GM19239 (cell line): ENCODE measurements around the gene TBC1D20.

Experiments used
- DNase-seq: peaks from one replicate; pipeline ENCODE4 v3.0.0; 2011; ENCODE audit warnings: low spot score; ENCODE audit not compliant: insufficient read length
- FAIRE-seq: peaks from 2 replicates; lab custom pipeline; 2011; peaks lifted over from hg19 to GRCh38; lab: Jason Lieb, UNC

TBC1D20 gene

GRCh38 chr20:443223-443775 is 19.0 kb downstream of the TBC1D20 start:
- DNase-seq (no peak), FAIRE-seq (no peak)

GRCh38 chr20:440636-441035 is 21.7 kb downstream of the TBC1D20 start:
- DNase-seq (no peak), FAIRE-seq (no peak)

GRCh38 chr20:440148-440547 is 22.2 kb downstream of the TBC1D20 start:
- no peak for FAIRE-seq
- DNase-seq, result no peak

DNA sequence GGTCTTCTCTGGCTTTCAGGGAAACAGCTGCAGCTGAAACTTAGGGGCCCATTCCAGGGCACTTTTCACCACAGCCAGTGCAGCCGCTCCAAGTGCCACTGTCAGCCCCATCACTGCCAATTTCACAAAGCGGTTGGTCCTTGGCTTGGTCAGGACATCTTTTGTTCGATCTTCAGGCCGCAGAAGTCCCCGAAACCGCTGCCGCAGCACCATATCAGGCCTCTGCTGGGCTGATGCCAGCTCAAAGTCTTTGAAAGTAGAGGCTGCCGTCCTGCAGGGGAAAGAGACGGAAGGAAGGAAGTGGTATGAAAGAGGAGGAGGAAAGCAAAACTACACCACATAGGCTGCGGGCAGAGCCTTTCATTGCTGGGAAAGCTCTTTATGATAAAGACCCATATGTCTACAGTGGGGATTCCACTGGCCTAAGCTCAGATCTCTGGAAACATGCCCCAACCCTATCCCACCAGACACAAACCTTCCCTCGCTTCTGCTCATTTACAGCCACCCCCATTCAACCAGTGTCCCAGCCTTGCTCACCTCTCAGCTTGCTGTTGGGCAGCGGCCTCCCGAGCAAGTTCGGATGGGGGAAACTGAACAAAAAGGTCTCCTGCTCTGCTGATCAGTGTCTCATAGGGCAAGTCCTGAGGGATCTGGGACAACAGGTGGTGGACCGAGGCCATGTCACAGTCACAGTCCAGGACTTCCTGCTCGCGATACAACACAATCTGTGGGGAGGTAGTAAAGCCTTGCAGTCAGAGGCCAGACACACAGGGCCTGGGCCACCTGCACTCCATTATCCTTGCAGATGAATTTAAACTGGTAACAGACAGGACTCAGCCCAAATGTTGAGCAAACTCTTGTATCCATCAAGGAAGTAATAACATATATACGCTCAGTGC is 23.5 kb downstream of the TBC1D20 start:
- DNase-seq, result no peak
- peak; percentile 94 for FAIRE-seq

GRCh38 chr20:437787-438486 is 24.4 kb downstream of the TBC1D20 start:
- DNase-seq, result no peak
- FAIRE-seq, result no peak

- DNase-seq, result no peak
- FAIRE-seq, result no peak
These were observed 25.9 kb downstream of the TBC1D20 start for GRCh38 chr20:436476-436875.

DNA sequence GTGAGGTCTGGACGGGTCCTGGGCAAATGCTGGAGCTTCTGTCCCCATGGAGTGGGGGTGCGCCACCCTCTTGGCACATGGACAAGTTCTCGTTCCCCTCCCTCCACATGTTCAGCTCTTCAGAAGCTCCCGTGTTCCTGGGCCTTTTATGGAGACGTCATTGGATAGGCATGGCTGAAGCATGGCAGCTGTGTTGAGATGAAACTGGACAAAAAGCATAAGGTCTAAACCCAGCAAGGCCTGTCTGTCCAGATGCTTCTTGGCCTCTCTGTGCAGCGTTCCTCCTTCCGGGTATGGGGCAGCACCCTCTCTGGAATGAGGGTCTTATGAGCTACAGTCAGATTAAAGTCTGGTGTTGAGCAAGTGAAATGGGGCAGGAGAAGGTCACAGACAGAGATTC is 26.8 kb downstream of the TBC1D20 start:
- FAIRE-seq (no peak), DNase-seq (no peak)

DNA sequence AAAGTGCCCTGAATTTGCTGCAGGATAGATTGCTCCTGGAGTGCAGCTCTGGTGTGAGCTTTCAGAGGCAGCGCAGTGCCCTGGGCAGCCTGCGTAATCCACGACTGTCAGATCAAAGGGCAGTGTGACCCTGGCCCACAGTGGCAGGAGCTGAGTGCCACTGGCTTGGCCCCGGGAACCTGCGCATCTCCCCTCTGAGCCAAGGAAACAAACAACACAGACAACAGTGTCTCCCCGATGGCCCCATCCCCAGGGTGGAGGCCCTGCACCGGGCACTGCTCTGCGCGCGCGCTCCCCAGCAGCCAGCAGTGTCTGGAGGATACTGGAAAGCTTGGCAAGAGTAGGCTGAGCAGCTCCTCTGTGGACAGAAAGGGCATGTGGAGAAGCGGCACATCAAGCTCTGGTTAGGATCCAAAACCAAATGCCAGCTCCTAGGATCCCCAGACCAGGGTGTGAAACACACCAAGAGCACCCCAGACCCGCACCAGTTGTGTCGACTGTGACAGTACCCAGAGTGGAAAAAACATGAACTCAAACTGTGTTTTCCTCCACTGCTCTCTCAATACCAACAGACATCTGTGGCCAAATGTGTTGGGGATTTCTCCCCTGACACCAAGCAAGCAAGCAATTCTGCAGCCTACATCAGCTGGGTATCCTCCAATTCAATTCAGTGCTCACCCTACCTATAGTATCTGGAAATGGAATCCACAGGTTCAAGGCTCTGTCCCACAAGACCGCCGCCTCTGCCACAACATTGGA is 27.5 kb downstream of the TBC1D20 start:
- no peak for FAIRE-seq
- no peak for DNase-seq

- FAIRE-seq, result no peak
- DNase-seq, result no peak
These were observed 28.1 kb downstream of the TBC1D20 start for GRCh38 chr20:434221-434620.

DNA sequence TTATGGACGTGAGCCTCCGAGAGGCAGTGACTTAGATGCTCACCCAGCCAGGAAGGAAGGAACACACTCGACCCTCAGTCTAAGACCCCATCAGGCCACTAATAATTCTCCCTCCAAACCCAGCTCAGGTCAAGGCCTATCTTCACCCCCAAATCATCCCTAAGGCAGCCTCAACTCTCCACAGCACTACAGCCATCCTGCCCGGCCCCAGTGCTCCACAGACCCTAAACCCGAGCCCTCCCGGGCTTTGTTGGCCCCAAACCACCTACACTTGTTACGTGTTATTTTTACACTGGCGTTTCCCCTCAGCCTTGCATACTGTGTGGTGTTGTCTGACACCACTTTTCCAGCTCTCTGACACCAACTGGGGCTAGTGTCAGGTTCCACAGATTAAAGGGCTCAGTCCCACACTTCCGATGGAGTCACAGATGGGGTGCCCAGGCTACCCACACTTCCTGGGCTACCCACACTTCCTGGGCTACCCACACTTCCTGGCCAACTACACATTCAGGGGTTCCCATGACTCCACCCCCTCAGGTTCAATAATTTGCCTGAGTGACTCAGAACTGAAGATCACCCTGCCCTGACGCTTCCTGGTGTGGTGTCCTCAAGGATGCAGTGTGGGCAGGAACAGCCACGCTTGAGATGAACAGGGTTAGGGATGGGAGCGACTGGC is 28.9 kb downstream of the TBC1D20 start:
- FAIRE-seq, result peak; percentile 99
- peak; percentile 83 for DNase-seq

DNA sequence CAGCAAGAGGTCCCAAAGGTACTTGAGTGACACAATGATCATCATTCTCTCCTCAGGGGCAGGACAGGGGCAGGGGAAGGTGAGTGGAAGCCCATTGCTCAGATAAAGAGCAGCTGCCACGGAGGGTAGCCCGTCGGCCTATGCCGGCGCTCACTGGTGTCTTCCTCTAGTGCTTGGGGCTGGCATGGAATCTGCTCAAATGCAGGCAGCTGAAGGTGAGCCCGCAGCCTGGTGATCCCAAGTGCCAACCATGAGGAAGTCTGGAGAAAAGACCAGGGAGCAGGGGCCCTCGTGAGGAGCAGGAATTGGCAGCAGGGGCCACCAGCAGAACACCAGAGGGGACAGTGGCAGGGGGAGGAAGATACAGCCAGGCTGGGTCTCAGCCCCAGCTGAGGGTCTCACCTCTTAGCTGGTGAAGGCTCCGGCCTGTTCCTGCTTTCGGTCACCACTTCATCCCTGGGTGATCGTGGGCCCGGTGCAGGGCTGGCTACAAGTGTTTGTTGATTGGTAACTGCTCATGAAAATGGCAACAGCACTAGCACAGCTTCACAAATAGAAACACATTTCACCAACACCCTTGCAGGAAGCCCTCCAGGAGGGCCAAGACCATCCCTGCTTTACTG is 29.5 kb downstream of the TBC1D20 start:
- FAIRE-seq (peak; percentile 75), DNase-seq (no peak)

DNA sequence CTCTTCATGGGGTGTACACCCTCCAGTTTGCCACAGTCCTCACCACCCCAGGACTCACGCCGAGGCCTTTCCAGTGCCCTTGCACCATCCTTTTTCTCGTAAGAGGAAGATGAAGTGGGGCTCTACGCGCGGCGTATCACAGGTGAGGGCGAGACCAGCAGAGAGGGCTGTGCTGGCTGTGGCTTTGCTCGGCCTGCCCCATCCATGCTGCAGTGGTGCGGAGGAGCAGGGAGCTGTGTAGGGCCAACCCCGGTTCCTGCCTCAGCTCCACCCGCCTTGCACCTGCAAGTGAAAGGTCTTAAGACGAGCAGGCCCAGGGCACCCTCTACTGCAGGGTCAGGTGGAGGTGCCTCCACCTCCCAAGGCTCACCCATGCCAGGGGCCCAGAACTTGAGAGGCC is 30.1 kb downstream of the TBC1D20 start:
- no peak for DNase-seq
- FAIRE-seq, result no peak

GRCh38 chr20:431012-431904 is 31.1 kb downstream of the TBC1D20 start:
- DNase-seq (no peak), FAIRE-seq (no peak)

DNA sequence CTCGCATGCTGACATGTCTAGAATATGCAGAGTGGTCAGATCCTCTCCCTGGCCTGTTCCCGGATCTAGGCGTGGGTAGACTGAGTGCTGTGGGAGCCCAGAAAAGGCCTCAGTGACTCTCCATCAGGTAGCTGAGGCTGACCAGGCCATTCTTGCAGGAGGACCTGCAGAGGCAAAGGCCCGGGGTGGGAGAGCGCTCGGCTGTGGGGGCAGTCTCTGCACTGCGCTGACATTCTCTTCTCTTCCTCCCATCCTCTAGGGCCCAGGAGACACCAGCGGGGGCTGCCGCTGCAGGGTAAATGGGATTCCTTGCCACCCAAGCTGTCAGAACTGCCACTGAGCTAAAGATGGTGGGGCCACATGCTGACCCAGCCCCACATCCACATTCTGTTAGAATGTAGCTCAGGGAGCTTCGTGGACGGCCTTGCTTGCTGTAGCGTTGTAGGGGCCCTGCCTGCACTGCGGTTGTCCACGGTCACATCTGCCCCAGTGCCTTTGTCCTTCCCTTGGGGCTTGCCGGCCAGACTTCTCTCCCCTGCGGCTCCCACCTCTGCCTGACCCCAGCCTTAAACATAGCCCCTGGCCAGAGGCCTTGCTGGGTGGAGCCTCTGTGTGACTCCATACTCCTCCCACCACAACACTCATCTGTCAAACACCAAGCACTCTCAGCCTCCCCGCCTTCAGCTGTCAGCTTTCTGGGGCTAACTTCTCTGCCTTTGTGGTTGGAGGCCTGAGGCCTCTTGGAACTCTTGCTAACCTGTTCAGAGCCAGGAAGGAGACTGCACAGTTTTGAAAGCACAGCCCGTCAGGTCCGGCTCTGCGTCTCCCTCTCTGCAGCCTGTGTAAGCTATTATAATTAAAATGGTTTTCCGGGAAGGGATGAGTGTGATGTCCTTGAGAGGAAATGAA is 32.0 kb downstream of the TBC1D20 start:
- FAIRE-seq, result no peak
- DNase-seq, result no peak

DNA sequence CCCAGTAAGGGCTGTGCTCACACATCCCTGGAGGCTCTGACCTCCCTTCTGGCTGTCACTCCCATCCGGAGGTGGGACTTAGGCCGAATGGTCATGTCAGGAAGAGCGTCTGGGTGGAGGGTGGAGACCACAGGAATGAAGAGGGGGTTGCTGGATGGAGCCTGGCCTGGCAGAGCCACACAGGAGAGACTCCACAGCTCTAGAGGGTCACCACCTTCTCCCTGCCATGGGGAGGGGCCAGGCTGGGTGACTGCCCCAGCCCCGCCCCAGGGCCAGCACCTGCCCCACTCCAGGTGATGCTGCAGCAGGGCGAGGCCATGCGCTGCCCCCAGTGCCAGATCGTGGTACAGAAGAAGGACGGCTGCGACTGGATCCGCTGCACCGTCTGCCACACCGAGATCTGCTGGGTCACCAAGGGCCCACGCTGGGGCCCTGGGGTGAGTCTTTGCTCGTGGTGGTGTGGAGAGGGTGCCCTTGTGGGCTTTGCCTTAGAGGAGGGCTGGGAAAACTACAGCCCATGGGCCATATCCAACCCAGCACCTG is 33.6 kb downstream of the TBC1D20 start:
- DNase-seq, result no peak
- FAIRE-seq, result no peak

DNA sequence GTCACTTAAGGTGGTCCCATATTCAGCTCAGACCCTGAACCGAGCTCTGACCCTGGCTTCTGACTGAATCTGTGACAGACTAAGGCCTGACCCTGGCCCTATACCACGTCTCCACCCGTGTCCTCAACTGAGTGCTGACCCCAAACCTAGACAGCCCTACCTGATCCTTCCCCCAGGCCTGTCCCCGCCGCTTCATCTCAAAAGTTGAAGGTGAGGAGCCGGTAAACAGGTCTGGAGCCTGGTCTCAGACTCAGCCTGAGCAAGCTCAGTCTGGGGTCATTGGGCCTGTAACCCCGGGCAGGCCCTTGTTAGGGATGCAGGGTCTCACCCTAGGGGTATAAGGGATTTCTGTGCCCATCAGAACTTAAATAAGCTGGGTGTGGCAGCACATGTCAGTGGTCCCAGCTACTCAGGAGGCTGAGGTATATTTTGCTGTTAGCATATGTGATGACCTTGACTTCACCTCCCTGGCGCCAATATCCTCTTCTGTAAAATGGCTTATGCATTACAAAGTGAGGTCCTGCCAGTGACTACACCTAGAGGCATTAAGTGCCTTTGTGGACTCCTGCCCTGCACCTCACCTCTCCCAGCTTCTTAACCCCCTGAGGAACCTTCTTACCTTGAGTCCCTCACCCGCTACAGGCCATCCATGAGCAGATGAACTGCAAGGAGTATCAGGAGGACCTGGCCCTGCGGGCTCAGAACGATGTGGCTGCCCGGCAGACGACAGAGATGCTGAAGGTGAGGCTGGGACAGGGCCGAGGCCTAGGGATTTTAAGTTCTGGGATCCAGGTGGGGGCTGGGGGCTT is 34.3 kb downstream of the TBC1D20 start:
- FAIRE-seq (no peak), DNase-seq (no peak)

DNA sequence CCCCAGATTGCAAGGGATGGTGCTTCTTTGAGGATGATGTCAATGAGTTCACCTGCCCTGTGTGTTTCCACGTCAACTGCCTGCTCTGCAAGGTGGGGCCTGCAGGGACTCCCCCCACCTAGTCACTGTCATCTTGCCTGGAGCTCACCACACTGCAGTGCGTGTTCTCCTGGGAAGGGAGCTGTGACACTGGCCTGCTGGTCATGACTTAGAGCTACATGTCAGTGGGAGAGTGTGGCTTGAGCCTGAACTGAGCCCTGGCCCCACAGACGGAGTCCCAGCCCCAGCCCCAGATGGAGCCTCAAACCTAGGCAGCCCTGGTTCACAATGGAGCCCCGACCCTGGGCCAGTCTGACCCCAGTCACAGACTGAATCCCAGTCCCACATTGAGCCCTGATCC is 34.9 kb downstream of the TBC1D20 start:
- DNase-seq (no peak), FAIRE-seq (no peak)
